Measurements from ENCODE around the gene PALD1. TPM values are rescaled to one million over a fixed set of nuclear protein-coding genes. Genes with fewer than 3 reads are reported as not detected.

The PALD1 gene
- total and polyA plus RNA-seq, 9 of the 15 experiments (the other 6 are each of a cell fraction or from before 2014, with no cell fraction given), result 0.03 to 0.29 (median 0.09) TPM; not detected in 2

- TF ChIP-seq AFF4 (CRISPR knock-in tag; IDR thresholded peaks at IDR 0.05), result no peak
- no peak for TF ChIP-seq E2F8 (IDR thresholded peaks at IDR 0.05; ENCODE audit: low read depth, partially characterized antibody)
- TF ChIP-seq FUS (optimal IDR thresholded peaks at IDR 0.05; ENCODE audit: low read depth, low read length), result no peak
- TF ChIP-seq KLF1 (tag; IDR thresholded peaks at IDR 0.05), result no peak
- no peak for TF ChIP-seq CBFB (CRISPR knock-in tag; IDR thresholded peaks at IDR 0.05)
- TF ChIP-seq CBFA2T2 (conservative IDR thresholded peaks at IDR 0.05), result 0 out of 2 replicates have a peak, but pooled peaks have one; percentile 3
- TF ChIP-seq ZNF175 (CRISPR knock-in tag; IDR thresholded peaks at IDR 0.05; ENCODE audit: low read depth), result peak; percentile 73; the same call in 1 of the 2 replicates
- no peak for TF ChIP-seq ZNF551 (CRISPR knock-in tag; IDR thresholded peaks at IDR 0.05)
- TF ChIP-seq ZC3H11A (IDR thresholded peaks at IDR 0.05; ENCODE audit: low read depth, low read length), result no peak
- TF ChIP-seq CHD1 (IDR thresholded peaks at IDR 0.05; ENCODE audit: low read length), result no peak
- TF ChIP-seq ZBTB12 (CRISPR knock-in tag; IDR thresholded peaks at IDR 0.05), result no peak; the same call in 1 of the 2 replicates
- peak; percentile 33; the same call in 1 of the 2 replicates for TF ChIP-seq FOSL1 (tag; conservative IDR thresholded peaks at IDR 0.05)
- TF ChIP-seq MIER1 (IDR thresholded peaks at IDR 0.05; ENCODE audit: low read depth), result no peak
- TF ChIP-seq RB1 (IDR thresholded peaks at IDR 0.05; ENCODE audit: low read depth), result no peak
- TF ChIP-seq ZNF133 (CRISPR knock-in tag; IDR thresholded peaks at IDR 0.05), result no peak
- no peak for TF ChIP-seq ZNF140 (CRISPR knock-in tag; IDR thresholded peaks at IDR 0.05)
- no peak for TF ChIP-seq NR4A1 (CRISPR knock-in tag; IDR thresholded peaks at IDR 0.05)
- 0 out of 2 replicates have a peak, but pooled peaks have one; percentile 55 for TF ChIP-seq NR4A1 (tag; IDR thresholded peaks at IDR 0.05)
- no peak for TF ChIP-seq SMAD3 (CRISPR knock-in tag; conservative IDR thresholded peaks at IDR 0.05)
- 0 out of 2 replicates have a peak, but pooled peaks have one; percentile 13 for TF ChIP-seq GATAD2A (IDR thresholded peaks at IDR 0.05)
- TF ChIP-seq BCOR (IDR thresholded peaks at IDR 0.05), result peak; percentile 86
- TF ChIP-seq STAT5B (CRISPR knock-in tag; IDR thresholded peaks at IDR 0.05), result no peak
These were observed 97.6 kb downstream of the PALD1 start (continued) for GRCh38 chr10:70575874-70576802.
